K562 (cell line): ENCODE measurements around the gene CSTA. TPM values are rescaled to one million over a fixed set of nuclear protein-coding genes. Genes with fewer than 3 reads are reported as not detected.

Source experiments
- ATAC-seq: fragments of 200-7000 bp; cut with Tn5 transposase; 3 replicates; pipeline ENCODE4 v1.9.1; 2020; ENCODE audit warnings: moderate library complexity
- BruUV-seq: library from RNA; stranded (reverse); fragments of 400-500 nt; replicated peaks from 2 replicates; lab custom pipeline; 2021; lab: Mats Ljungman, UMichigan
- CTCF ChIA-PET: fragments of 300-600 bp; formaldehyde crosslinking; extraction: SDS; loops from one replicate; lab custom pipeline; 2021; ENCODE audit warnings: low intra/inter-chr PET ratio; lab: Yijun Ruan, JAX
- POLR2A ChIA-PET: fragments of 300-600, 350-650 bp; sonication (Branson Sonifier 250); formaldehyde crosslinking; extraction: SDS; loops from one replicate; lab custom pipeline; 2021; ENCODE audit warnings: antibody characterized with exemption, inconsistent platforms; lab: Yijun Ruan, JAX
- DNase-seq, 4 experiments: peaks; one replicate each; pipeline versions ENCODE4 v3.0.0 to v3.0.0-alpha.2; 2011 to 2018; ENCODE audit warnings: low spot score in 3 of 4, mixed read lengths in 3 of 4; ENCODE audit errors: extremely low read depth in 1 of 4
- FAIRE-seq: peaks from 2 replicates; lab custom pipeline; 2011; peaks lifted over from hg19 to GRCh38; lab: Jason Lieb, UNC
- H2AFZ ChIP-seq: 2 replicates; pipeline ENCODE4 v1.6.0; 2011; ENCODE audit warnings: low read depth, low read length, control low read depth, inconsistent platforms
- H3K27ac ChIP-seq: fragments of 200-600 bp; 3 replicates; pipeline ENCODE4 v1.8.0; 2011; ENCODE audit warnings: low read depth, mild to moderate bottlenecking, control low read depth, inconsistent platforms, low read length, moderate library complexity, mixed read lengths; ENCODE audit errors: extremely low read depth
- H3K27me3 ChIP-seq, 2 experiments: fragments of 300-600 bp in 1 of 2; 2 replicates in 1 of 2; 3 replicates in 1 of 2; pipeline versions ENCODE4 v1.6.0 to v1.8.0; 2011; ENCODE audit warnings: inconsistent platforms in 2 of 2, low read length in 2 of 2, mild to moderate bottlenecking in 1 of 2, mixed read lengths in 1 of 2, moderate library complexity in 1 of 2; ENCODE audit not compliant: control insufficient read depth in 2 of 2, insufficient read depth in 2 of 2
- H3K36me3 ChIP-seq: fragments of 300-600 bp; 3 replicates; pipeline ENCODE4 v1.8.0; 2011; ENCODE audit warnings: mild to moderate bottlenecking, low read length, inconsistent platforms; ENCODE audit not compliant: control insufficient read depth, insufficient read depth
- H3K4me1 ChIP-seq, 2 experiments: fragments of 200-600 bp in 1 of 2; replicated peaks in 1 of 2; 2 replicates in 1 of 2; 3 replicates in 1 of 2; pipeline versions ENCODE4 v1.5.1 to v1.8.0; 2011; ENCODE audit warnings: inconsistent platforms in 2 of 2, low read length in 2 of 2, mild to moderate bottlenecking in 1 of 2, mixed read lengths in 1 of 2, moderate library complexity in 1 of 2; ENCODE audit not compliant: control insufficient read depth in 2 of 2, insufficient read depth in 2 of 2
- H3K4me2 ChIP-seq: 2 replicates; pipeline ENCODE4 v1.6.1; 2011; ENCODE audit warnings: low read length, control low read depth, inconsistent platforms, mixed read lengths; ENCODE audit not compliant: insufficient read depth
- H3K4me3 ChIP-seq: fragments of 200-600 bp; sonication (generic), shearing (Covaris generic); 2 replicates; pipeline ENCODE4 v1.5.1; 2016; ENCODE audit warnings: control low read depth, inconsistent platforms
- H3K79me2 ChIP-seq: fragments of 200-600 bp; 3 replicates; pipeline ENCODE4 v1.8.0; 2011; ENCODE audit warnings: low read length, inconsistent platforms; ENCODE audit not compliant: control insufficient read depth, insufficient read depth
- H3K9ac ChIP-seq, 2 experiments: 2 replicates each; pipeline versions ENCODE4 v1.6.0 to v1.6.1; 2011; ENCODE audit warnings: low read depth in 2 of 2, low read length in 2 of 2, control low read depth in 1 of 2, inconsistent platforms in 1 of 2, mild to moderate bottlenecking in 1 of 2, mixed read lengths in 1 of 2; ENCODE audit not compliant: insufficient read depth in 1 of 2
- H3K9me1 ChIP-seq: one replicate; pipeline ENCODE4 v1.6.0; 2011; ENCODE audit warnings: inconsistent platforms, mild to moderate bottlenecking, low read length, moderate library complexity; ENCODE audit not compliant: control insufficient read depth, insufficient read depth
- H3K9me3 ChIP-seq: replicated peaks from 2 replicates; pipeline ENCODE4 v1.5.1; 2011; ENCODE audit warnings: low read depth, low read length, inconsistent platforms; ENCODE audit not compliant: control insufficient read depth, insufficient read depth
- H4K20me1 ChIP-seq: replicated peaks from 2 replicates; pipeline ENCODE4 v1.6.1; 2011; ENCODE audit warnings: low read length, inconsistent platforms, mixed read lengths; ENCODE audit not compliant: control insufficient read depth, insufficient read depth
- C11orf30 ChIP-seq: fragments of 450-650 bp; IDR thresholded peaks from 2 replicates; pipeline ENCODE4 v1.6.1; 2016; ENCODE audit warnings: low read depth, mild to moderate bottlenecking
- HNRNPH1 ChIP-seq: fragments of 200-400 bp; formaldehyde crosslinking; optimal IDR thresholded peaks from 2 replicates; pipeline ENCODE3; 2017; ENCODE audit warnings: low read depth, mild to moderate bottlenecking, low read length, moderate library complexity
- IRF1 ChIP-seq: sonication (generic); formaldehyde crosslinking; IDR thresholded peaks from 2 replicates; pipeline ENCODE4 v1.8.0; 2022; ENCODE audit warnings: missing genetic modification reagents, mild to moderate bottlenecking, borderline replicate concordance
- PATZ1 ChIP-seq: fragments of 250-450 bp; sonication (Bioruptor Pico); IDR thresholded peaks from 2 replicates; pipeline ENCODE4 v1.5.0; 2020; ENCODE audit warnings: mild to moderate bottlenecking, borderline replicate concordance
- USF2 ChIP-seq: sonication (generic); formaldehyde crosslinking; IDR thresholded peaks from 2 replicates; pipeline ENCODE4 v1.5.0; 2020; ENCODE audit warnings: missing genetic modification reagents
- ZNF197 ChIP-seq: fragments of 200-800 bp; sonication (Bioruptor generic); IDR thresholded peaks from 2 replicates; pipeline ENCODE4 v1.6.1; 2016; ENCODE audit warnings: low read depth, missing genetic modification characterization, missing compliant biosample characterization
- WGBS: fragments of 100-300 bp; shearing (Covaris generic); methylation state at CpG from one replicate; pipeline ENCODE4 v1.1.6; 2016; ENCODE audit warnings: low coverage, mixed read lengths; ENCODE audit not compliant: insufficient coverage; ENCODE audit errors: missing lambda C conversion rate; 5-methylcytosine and 5-hydroxymethylcytosine counted together
- in situ Hi-C: fragments of 300-500 bp; cut with MboI; formaldehyde crosslinking; loops from 4 replicates; pipeline ENCODE4 v1.15.0; 2018; ENCODE audit warnings: inconsistent platforms, mixed read lengths
- intact Hi-C: fragments of 100-400 bp; cut with micrococcal nuclease; formaldehyde crosslinking; loops from 2 replicates; pipeline ENCODE4 v1.14.2; 2022
- polyA plus RNA-seq, 8 experiments: library from polyadenylated mRNA; depleted of rRNA in 4 of 8; stranded (reverse) in 5 of 8; unstranded in 3 of 8; fragments of >200 nt; fragmentation: Nextera tagmentation in 2 of 8; fragmentation: Illumina TruSeq in 1 of 8; extraction: Ambion mirVana in 2 of 8; extraction: Trizol in 1 of 8; gene quantifications; 2 replicates each; pipeline versions ENCODE4 v1.2.1 to v1.2.3, GENCODE V29; 2011 to 2014; ENCODE audit warnings: inconsistent platforms in 1 of 8, missing spikeins in 1 of 8
- total RNA-seq, 7 experiments: library from RNA; depleted of rRNA in 6 of 7; stranded (reverse); fragments of >200 nt in 6 of 7; fragmentation: Illumina TruSeq in 2 of 7; extraction: Trizol in 2 of 7; gene quantifications; 2 replicates each; pipeline versions ENCODE4 v1.2.1 to v1.2.3, GENCODE V29; 2011 to 2021; ENCODE audit warnings: low replicate concordance in 1 of 7

CSTA gene
- total and polyA plus RNA-seq, 9 of the 15 experiments (the other 6 are each of a cell fraction or from before 2014, with no cell fraction given) = 0.11 to 3.1 (median 1.1) TPM

GRCh38 chr3:122281891-122282290 is 43.2 kb upstream of the CSTA start:
- Histone ChIP-seq H3K4me2 (no peak overlapping the region), H3K4me1 (peaks cover 0 to 5% of the 10 kb centered on the region in 2 experiments; a peak in 2 of 5 replicates), H3K9me1 (no peaks in the 10 kb centered on the region), H3K27me3 (peaks cover 10 to 20% of the 10 kb centered on the region in 2 experiments; a peak in 4 of 5 replicates), H3K79me2 (no peaks in the 10 kb centered on the region), H3K9me3 (no peaks in the 10 kb centered on the region), H3K27ac (no peak overlapping the region), H4K20me1 (no peaks in the 10 kb centered on the region), H3K36me3 (no peaks in the 10 kb centered on the region), H3K4me3 (no peak overlapping the region), H3K9ac (no peak overlapping the region), H2AFZ (no peak overlapping the region)
- 0% methylated on average over 3 of the region's 3 CpGs for WGBS
- DNase-seq (no peak), ATAC-seq (no peak), FAIRE-seq (no peak)
- intact Hi-C loops (no loop called here), in situ Hi-C loops (no loop called here)
- TF ChIP-seq C11orf30 = no peak
- TF ChIP-seq IRF1 = no peak
- no peak for TF ChIP-seq USF2 (CRISPR knock-in tag)
- no peak for TF ChIP-seq HNRNPH1
- no peak for TF ChIP-seq ZNF197 (CRISPR knock-in tag)
- TF ChIP-seq PATZ1 (CRISPR knock-in tag) = no peak
- CTCF ChIA-PET = no interaction called here
- no TSS peak for BruUV-seq
- POLR2A ChIA-PET = no interaction called here
